ENCODE measurements around the gene DLGAP1.
A peak's percentile ranks its signal among the peaks of the same experiment; 100 is the strongest.

DLGAP1 gene

GRCh38 chr18:3624935-3625741 is 830.0 kb downstream of the DLGAP1 start (continued):
- TF ChIP-seq, protein P1, sequence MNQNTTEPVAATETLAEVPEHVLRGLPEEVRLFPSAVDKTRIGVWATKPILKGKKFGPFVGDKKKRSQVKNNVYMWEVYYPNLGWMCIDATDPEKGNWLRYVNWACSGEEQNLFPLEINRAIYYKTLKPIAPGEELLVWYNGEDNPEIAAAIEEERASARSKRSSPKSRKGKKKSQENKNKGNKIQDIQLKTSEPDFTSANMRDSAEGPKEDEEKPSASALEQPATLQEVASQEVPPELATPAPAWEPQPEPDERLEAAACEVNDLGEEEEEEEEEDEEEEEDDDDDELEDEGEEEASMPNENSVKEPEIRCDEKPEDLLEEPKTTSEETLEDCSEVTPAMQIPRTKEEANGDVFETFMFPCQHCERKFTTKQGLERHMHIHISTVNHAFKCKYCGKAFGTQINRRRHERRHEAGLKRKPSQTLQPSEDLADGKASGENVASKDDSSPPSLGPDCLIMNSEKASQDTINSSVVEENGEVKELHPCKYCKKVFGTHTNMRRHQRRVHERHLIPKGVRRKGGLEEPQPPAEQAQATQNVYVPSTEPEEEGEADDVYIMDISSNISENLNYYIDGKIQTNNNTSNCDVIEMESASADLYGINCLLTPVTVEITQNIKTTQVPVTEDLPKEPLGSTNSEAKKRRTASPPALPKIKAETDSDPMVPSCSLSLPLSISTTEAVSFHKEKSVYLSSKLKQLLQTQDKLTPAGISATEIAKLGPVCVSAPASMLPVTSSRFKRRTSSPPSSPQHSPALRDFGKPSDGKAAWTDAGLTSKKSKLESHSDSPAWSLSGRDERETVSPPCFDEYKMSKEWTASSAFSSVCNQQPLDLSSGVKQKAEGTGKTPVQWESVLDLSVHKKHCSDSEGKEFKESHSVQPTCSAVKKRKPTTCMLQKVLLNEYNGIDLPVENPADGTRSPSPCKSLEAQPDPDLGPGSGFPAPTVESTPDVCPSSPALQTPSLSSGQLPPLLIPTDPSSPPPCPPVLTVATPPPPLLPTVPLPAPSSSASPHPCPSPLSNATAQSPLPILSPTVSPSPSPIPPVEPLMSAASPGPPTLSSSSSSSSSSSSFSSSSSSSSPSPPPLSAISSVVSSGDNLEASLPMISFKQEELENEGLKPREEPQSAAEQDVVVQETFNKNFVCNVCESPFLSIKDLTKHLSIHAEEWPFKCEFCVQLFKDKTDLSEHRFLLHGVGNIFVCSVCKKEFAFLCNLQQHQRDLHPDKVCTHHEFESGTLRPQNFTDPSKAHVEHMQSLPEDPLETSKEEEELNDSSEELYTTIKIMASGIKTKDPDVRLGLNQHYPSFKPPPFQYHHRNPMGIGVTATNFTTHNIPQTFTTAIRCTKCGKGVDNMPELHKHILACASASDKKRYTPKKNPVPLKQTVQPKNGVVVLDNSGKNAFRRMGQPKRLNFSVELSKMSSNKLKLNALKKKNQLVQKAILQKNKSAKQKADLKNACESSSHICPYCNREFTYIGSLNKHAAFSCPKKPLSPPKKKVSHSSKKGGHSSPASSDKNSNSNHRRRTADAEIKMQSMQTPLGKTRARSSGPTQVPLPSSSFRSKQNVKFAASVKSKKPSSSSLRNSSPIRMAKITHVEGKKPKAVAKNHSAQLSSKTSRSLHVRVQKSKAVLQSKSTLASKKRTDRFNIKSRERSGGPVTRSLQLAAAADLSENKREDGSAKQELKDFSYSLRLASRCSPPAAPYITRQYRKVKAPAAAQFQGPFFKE (tag by site-specific recombination; IDR thresholded peaks at IDR 0.05; ENCODE audit: borderline replicate concordance): no peak
- no peak for TF ChIP-seq ZNF558 (tag by site-specific recombination; IDR thresholded peaks at IDR 0.05)
- TF ChIP-seq ZNF585B (tag by site-specific recombination; IDR thresholded peaks at IDR 0.05): no peak
- no peak for TF ChIP-seq ZNF530 (tag by site-specific recombination; IDR thresholded peaks at IDR 0.05; ENCODE audit: low read depth)
- TF ChIP-seq, protein P2, sequence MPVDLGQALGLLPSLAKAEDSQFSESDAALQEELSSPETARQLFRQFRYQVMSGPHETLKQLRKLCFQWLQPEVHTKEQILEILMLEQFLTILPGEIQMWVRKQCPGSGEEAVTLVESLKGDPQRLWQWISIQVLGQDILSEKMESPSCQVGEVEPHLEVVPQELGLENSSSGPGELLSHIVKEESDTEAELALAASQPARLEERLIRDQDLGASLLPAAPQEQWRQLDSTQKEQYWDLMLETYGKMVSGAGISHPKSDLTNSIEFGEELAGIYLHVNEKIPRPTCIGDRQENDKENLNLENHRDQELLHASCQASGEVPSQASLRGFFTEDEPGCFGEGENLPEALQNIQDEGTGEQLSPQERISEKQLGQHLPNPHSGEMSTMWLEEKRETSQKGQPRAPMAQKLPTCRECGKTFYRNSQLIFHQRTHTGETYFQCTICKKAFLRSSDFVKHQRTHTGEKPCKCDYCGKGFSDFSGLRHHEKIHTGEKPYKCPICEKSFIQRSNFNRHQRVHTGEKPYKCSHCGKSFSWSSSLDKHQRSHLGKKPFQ (tag by site-specific recombination; IDR thresholded peaks at IDR 0.05): no peak
- TF ChIP-seq ZNF701 (tag by site-specific recombination; IDR thresholded peaks at IDR 0.05): no peak
- TF ChIP-seq ZNF354C (tag by site-specific recombination; IDR thresholded peaks at IDR 0.05; ENCODE audit: borderline replicate concordance, low read depth): no peak
- TF ChIP-seq ZNF747 (tag by site-specific recombination; IDR thresholded peaks at IDR 0.05): no peak
- no peak for TF ChIP-seq ZNF133 (tag by site-specific recombination; IDR thresholded peaks at IDR 0.05)
- TF ChIP-seq, protein P3, sequence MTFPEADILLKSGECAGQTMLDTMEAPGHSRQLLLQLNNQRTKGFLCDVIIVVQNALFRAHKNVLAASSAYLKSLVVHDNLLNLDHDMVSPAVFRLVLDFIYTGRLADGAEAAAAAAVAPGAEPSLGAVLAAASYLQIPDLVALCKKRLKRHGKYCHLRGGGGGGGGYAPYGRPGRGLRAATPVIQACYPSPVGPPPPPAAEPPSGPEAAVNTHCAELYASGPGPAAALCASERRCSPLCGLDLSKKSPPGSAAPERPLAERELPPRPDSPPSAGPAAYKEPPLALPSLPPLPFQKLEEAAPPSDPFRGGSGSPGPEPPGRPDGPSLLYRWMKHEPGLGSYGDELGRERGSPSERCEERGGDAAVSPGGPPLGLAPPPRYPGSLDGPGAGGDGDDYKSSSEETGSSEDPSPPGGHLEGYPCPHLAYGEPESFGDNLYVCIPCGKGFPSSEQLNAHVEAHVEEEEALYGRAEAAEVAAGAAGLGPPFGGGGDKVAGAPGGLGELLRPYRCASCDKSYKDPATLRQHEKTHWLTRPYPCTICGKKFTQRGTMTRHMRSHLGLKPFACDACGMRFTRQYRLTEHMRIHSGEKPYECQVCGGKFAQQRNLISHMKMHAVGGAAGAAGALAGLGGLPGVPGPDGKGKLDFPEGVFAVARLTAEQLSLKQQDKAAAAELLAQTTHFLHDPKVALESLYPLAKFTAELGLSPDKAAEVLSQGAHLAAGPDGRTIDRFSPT (tag by site-specific recombination; IDR thresholded peaks at IDR 0.05): no peak
- TF ChIP-seq ZNF112 (tag by site-specific recombination; IDR thresholded peaks at IDR 0.05): no peak
- peak; percentile 54 for TF ChIP-seq PRDM6 (tag by site-specific recombination; IDR thresholded peaks at IDR 0.05)
- no peak for TF ChIP-seq HOXC10 (CRISPR knock-in tag; IDR thresholded peaks at IDR 0.05)
- peak; percentile 62; the same call in 1 of the 2 replicates for TF ChIP-seq ZBTB48 (tag by site-specific recombination; IDR thresholded peaks at IDR 0.05)
- peak; percentile 41; the same call in 1 of the 2 replicates for TF ChIP-seq ZNF335 (tag by site-specific recombination; conservative IDR thresholded peaks at IDR 0.05)
- no peak for TF ChIP-seq ZNF366 (tag by site-specific recombination; conservative IDR thresholded peaks at IDR 0.05)
- TF ChIP-seq ZNF529 (tag by site-specific recombination; IDR thresholded peaks at IDR 0.05; ENCODE audit: insufficient replicate concordance): no peak
- TF ChIP-seq ZBTB8A (tag by site-specific recombination; IDR thresholded peaks at IDR 0.05): no peak
- no peak for TF ChIP-seq ZNF266 (tag by site-specific recombination; IDR thresholded peaks at IDR 0.05; ENCODE audit: low read depth)
- TF ChIP-seq ZNF645 (tag by site-specific recombination; IDR thresholded peaks at IDR 0.05): no peak
- no peak for TF ChIP-seq ZNF639 (tag by site-specific recombination; IDR thresholded peaks at IDR 0.05)
- no peak for TF ChIP-seq ZNF555 (tag by site-specific recombination; conservative IDR thresholded peaks at IDR 0.05)
- TF ChIP-seq, protein P4, sequence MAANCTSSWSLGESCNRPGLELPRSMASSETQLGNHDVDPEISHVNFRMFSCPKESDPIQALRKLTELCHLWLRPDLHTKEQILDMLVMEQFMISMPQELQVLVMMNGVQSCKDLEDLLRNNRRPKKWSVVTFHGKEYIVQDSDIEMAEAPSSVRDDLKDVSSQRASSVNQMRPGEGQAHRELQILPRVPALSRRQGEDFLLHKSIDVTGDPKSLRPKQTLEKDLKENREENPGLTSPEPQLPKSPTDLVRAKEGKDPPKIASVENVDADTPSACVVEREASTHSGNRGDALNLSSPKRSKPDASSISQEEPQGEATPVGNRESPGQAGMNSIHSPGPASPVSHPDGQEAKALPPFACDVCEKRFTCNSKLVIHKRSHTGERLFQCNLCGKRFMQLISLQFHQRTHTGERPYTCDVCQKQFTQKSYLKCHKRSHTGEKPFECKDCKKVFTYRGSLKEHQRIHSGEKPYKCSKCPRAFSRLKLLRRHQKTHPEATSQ (tag by site-specific recombination; IDR thresholded peaks at IDR 0.05): no peak
- TF ChIP-seq GLI4 (tag by site-specific recombination; IDR thresholded peaks at IDR 0.05): no peak
